Suprapubic skin (tissue), 4 donors: ENCODE measurements around the gene SDHA. TPM values are rescaled to one million over a fixed set of nuclear protein-coding genes. Genes with fewer than 3 reads are reported as not detected.
A peak's percentile ranks its signal among the peaks of the same experiment; 100 is the strongest.

Experiments used
- DNase-seq, 2 donors: peaks; one replicate each; pipeline ENCODE4 v3.0.0-alpha.2; 2019; ENCODE audit warnings: low spot score in 2 of 2
- H3K27ac ChIP-seq: fragments of 200-600 bp; sonication (generic); one replicate; pipeline ENCODE4 v1.5.1; 2019
- H3K27me3 ChIP-seq: fragments of 200-600 bp; sonication (generic); one replicate; pipeline ENCODE4 v1.5.1; 2019
- H3K36me3 ChIP-seq: fragments of 200-600 bp; sonication (generic); one replicate; pipeline ENCODE4 v1.5.1; 2019
- H3K4me1 ChIP-seq: fragments of 200-600 bp; sonication (generic); one replicate; pipeline ENCODE4 v1.5.1; 2019
- H3K4me3 ChIP-seq: fragments of 200-600 bp; sonication (generic); one replicate; pipeline ENCODE4 v1.5.1; 2019; ENCODE audit warnings: mild to moderate bottlenecking
- H3K9me3 ChIP-seq: fragments of 200-600 bp; sonication (generic); one replicate; pipeline ENCODE4 v1.5.1; 2019
- EP300 ChIP-seq: sonication (generic); formaldehyde crosslinking; IDR thresholded peaks from one replicate; pipeline ENCODE4 v1.6.1; 2017; ENCODE audit warnings: antibody characterized with exemption
- POLR2A ChIP-seq, 2 donors: fragments of 450-650 bp; IDR thresholded peaks; one replicate each; pipeline ENCODE4 v1.6.1; 2017; ENCODE audit warnings: antibody characterized with exemption in 2 of 2, mild to moderate bottlenecking in 2 of 2, moderate library complexity in 2 of 2
- POLR2AphosphoS5 ChIP-seq, 3 donors: sonication (generic); formaldehyde crosslinking; IDR thresholded peaks; one replicate each; pipeline ENCODE4 v1.6.1; 2017; ENCODE audit warnings: antibody characterized with exemption in 3 of 3
- WGBS: methylation state at CpG from one replicate; pipeline ENCODE4 v1.1.5; 2018; 5-methylcytosine and 5-hydroxymethylcytosine counted together
- total RNA-seq, 4 donors: library from RNA; depleted of rRNA; stranded (reverse); fragments of >200 nt; gene quantifications; one replicate each; pipeline ENCODE4 v1.1.0, GENCODE V29; 2016
- TF ChIP-seq, protein P1 (sequence below), 2 donors: fragments of 200-600 bp in 1 of 2; fragments of 450-650 bp in 1 of 2; sonication (generic) in 1 of 2; IDR thresholded peaks; one replicate each; pipeline ENCODE4 v1.5.1; 2016 to 2019; ENCODE audit warnings: antibody characterized with exemption in 2 of 2, mild to moderate bottlenecking in 1 of 2, moderate library complexity in 1 of 2

SDHA gene
- total RNA-seq, 4 donors from 2014 or later: 51.5 to 80.2 (median 68.7) TPM

DNA sequence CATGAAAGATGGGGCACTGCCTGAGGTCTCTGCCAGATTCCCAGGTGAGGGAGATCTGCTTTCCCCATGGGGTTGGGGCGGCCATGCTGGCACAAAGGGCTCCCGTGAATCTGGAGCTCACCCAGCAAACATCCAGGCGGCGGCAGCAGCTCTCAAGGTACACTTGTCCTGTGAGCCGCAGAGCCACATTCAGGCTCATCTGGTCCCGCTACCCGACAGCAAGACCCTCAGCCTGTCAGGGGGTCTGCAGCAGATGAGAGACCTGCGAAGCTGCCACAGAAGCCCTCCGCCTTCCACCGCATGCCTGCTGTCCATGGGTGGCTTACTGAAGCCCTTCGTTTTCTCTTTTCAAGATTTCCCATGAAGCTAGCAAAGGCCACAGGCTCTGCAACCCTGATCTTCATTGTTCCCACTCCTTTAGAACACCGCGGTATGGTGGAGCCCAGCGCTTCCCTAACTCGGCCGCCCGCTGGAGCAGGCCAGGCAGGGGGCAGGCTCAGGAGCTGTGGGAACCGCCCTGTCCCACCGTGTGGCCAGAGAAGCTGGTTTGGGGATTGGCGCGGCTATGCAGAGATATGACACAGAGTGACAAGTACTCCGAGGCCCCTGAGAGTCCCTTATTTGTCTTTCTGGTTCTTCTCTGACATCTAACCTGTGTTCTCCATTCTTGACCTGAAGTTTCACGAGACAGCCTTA is 18.0 kb upstream of the SDHA start:
- no peak for TF ChIP-seq POLR2A (IDR thresholded peaks at IDR 0.05)
- TF ChIP-seq EP300: no peak
- TF ChIP-seq POLR2AphosphoS5 (IDR thresholded peaks at IDR 0.05): no peak
- TF ChIP-seq, protein P1, sequence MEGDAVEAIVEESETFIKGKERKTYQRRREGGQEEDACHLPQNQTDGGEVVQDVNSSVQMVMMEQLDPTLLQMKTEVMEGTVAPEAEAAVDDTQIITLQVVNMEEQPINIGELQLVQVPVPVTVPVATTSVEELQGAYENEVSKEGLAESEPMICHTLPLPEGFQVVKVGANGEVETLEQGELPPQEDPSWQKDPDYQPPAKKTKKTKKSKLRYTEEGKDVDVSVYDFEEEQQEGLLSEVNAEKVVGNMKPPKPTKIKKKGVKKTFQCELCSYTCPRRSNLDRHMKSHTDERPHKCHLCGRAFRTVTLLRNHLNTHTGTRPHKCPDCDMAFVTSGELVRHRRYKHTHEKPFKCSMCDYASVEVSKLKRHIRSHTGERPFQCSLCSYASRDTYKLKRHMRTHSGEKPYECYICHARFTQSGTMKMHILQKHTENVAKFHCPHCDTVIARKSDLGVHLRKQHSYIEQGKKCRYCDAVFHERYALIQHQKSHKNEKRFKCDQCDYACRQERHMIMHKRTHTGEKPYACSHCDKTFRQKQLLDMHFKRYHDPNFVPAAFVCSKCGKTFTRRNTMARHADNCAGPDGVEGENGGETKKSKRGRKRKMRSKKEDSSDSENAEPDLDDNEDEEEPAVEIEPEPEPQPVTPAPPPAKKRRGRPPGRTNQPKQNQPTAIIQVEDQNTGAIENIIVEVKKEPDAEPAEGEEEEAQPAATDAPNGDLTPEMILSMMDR (IDR thresholded peaks at IDR 0.05): no peak
- Histone ChIP-seq H3K36me3 (peaks cover 20% of the 10 kb centered on the region), H3K4me1 (peaks cover 4% of the 10 kb centered on the region), H3K9me3 (no peaks in the 10 kb centered on the region), H3K27me3 (no peaks in the 10 kb centered on the region), H3K4me3 (no peak overlapping the region), H3K27ac (no peak overlapping the region)
- 89% methylated on average over 18 of the region's 23 CpGs for WGBS
- peak in 1 of 2 donors; percentile 61 for DNase-seq

DNA sequence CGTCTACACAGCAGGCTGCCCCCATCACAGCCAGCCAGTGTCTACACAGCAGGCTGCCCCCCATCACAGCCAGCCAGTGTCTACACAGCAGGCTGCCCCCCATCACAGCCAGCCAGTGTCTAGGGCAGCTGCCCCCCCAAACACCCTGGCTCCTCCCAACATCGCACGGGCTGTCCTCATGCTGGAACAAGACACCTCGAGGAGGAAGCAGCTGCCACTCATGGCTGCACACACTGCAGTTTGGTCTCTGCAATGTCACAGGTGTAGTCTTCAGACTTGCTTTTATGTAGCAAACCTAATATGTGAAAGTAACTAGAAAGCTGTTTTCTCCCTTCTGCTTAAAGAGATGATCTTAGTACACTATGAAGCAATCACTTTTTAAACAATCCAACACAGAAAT is 17.1 kb upstream of the SDHA start:
- Histone ChIP-seq H3K27ac (no peak overlapping the region), H3K27me3 (no peaks in the 10 kb centered on the region), H3K4me3 (no peak overlapping the region), H3K4me1 (peaks cover 4% of the 10 kb centered on the region), H3K36me3 (peaks cover 27% of the 10 kb centered on the region), H3K9me3 (no peaks in the 10 kb centered on the region)
- WGBS: 76% methylated on average over 4 of the region's 4 CpGs
- no peak for DNase-seq
- TF ChIP-seq, protein P1 (IDR thresholded peaks at IDR 0.05): no peak
- TF ChIP-seq POLR2AphosphoS5 (IDR thresholded peaks at IDR 0.05): no peak
- TF ChIP-seq EP300: no peak
- TF ChIP-seq POLR2A (IDR thresholded peaks at IDR 0.05): no peak

DNA sequence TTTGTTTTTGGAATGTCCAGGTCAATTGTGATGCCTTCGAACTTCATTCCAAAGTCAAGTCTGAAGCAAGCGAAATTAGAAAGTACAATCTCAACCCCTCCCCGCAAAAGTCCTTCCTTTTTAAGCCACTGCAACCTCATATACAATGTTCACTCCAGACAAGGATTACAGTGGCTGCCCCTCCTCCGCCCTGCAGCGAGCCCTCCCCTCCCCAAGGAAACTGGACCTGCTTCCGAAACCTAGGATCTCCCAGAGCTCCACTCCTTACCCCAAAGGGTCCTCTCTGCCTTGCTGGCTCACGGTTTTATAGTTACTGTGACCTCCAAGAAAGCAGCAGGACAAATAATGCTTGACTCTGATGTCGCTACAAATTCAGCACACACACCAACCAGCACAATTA is 16.4 kb upstream of the SDHA start:
- H3K36me3 ChIP-seq: peaks cover 27% of the 10 kb centered on the region
- H3K4me1 ChIP-seq: no peaks in the 10 kb centered on the region
- no peak overlapping the region for H3K4me3 ChIP-seq
- H3K27ac ChIP-seq: no peak overlapping the region
- H3K9me3 ChIP-seq: no peaks in the 10 kb centered on the region
- TF ChIP-seq EP300: no peak
- no peak for TF ChIP-seq POLR2AphosphoS5 (IDR thresholded peaks at IDR 0.05)
- DNase-seq: no peak
- 89% methylated on average over 8 of the region's 8 CpGs for WGBS
- H3K27me3 ChIP-seq: no peaks in the 10 kb centered on the region

DNA sequence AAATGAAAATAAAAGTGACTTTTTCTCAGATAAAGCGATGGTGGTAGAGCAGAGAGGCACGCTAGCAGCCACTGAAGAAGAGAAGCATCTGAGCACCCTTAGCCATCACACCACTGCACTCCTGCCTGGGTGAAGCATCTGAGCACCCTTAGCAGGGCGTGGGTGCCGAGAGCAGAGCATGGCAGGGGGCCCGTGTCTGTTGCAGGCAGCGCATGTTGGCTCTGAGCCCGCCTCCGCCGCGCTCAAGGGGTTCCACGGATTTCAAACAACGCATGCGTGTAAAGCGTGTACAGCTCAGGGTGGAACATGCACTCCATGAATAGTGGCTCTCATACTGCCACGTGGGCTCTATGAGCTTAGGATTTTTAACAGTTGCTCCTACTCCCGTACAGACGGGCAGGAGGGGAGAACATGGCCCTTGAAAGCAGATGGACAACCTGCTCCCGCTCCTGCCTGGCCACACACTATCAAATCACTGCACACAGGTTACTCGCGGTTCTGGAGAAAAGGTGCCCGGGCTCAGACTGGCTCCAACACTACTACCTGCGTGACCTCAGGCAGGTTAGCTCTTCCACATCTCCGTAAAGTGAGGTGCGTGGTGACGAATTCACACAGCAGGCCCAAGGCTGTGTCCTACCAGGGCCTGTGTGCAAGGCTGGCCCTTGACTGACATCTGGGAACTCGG is 14.7 kb upstream of the SDHA start:
- Histone ChIP-seq H3K36me3 (peaks cover 27% of the 10 kb centered on the region), H3K4me3 (no peak overlapping the region), H3K27me3 (no peaks in the 10 kb centered on the region), H3K9me3 (no peaks in the 10 kb centered on the region), H3K27ac (no peak overlapping the region), H3K4me1 (no peaks in the 10 kb centered on the region)
- 92% methylated on average over 25 of the region's 26 CpGs for WGBS
- DNase-seq: no peak
- TF ChIP-seq POLR2A (IDR thresholded peaks at IDR 0.05): no peak
- no peak for TF ChIP-seq EP300
- TF ChIP-seq POLR2AphosphoS5 (IDR thresholded peaks at IDR 0.05): no peak
- TF ChIP-seq, protein P1 (IDR thresholded peaks at IDR 0.05): no peak

DNA sequence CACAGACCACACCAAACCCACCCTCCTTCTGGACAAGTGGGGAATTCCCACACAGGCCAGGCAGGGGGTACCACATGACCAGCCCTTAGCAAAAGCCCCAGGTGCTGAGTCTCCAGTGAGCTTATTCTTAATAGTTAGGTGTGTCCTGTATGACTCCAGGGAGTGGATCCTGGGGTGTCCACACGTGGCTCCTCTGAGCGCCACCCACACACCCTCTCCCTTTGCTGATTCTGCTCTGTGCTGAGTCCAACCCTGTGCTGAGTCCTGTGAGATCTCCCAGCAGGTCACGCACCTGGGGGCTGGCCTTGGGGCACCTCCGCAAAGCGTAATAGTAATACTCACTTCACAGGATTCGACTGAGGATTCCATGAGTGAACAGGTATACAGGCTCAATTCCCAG is 14.1 kb upstream of the SDHA start:
- TF ChIP-seq, protein P1 (IDR thresholded peaks at IDR 0.05): no peak
- TF ChIP-seq EP300 (no peak), POLR2A (IDR thresholded peaks at IDR 0.05) (no peak), POLR2AphosphoS5 (IDR thresholded peaks at IDR 0.05) (no peak)
- Histone ChIP-seq H3K27me3 (no peaks in the 10 kb centered on the region), H3K4me1 (no peaks in the 10 kb centered on the region), H3K4me3 (no peak overlapping the region), H3K36me3 (peaks cover 27% of the 10 kb centered on the region), H3K9me3 (no peaks in the 10 kb centered on the region), H3K27ac (no peak overlapping the region)
- 97% methylated on average over 5 of the region's 6 CpGs for WGBS
- DNase-seq: no peak
